Kidney epithelial cell (primary cell): ENCODE data around the gene SUDS3. TPM values are rescaled to one million over a fixed set of nuclear protein-coding genes. Genes with fewer than 3 reads are reported as not detected.
A peak's percentile ranks its signal among the peaks of the same experiment; 100 is the strongest.

Experiments
- DNase-seq: peaks from one replicate; pipeline ENCODE4 v3.0.0-alpha.2; 2010; ENCODE audit warnings: low read depth
- H3K27me3 ChIP-seq: 2 replicates; pipeline ENCODE4 v1.6.0; 2011; ENCODE audit warnings: low read length; ENCODE audit not compliant: control insufficient read depth, insufficient read depth
- H3K36me3 ChIP-seq: 2 replicates; pipeline ENCODE4 v1.5.1; 2011; ENCODE audit warnings: low read length; ENCODE audit not compliant: control insufficient read depth, insufficient read depth
- H3K4me3 ChIP-seq: 2 replicates; pipeline ENCODE4 v1.5.1; 2011; ENCODE audit warnings: low read depth, mild to moderate bottlenecking, control low read depth, low read length
- CTCF ChIP-seq: IDR thresholded peaks from 2 replicates; pipeline ENCODE4 v1.5.1; 2011; ENCODE audit warnings: mild to moderate bottlenecking, moderate library complexity, low read length, control low read depth, inconsistent platforms; ENCODE audit not compliant: insufficient read depth, poor library complexity, severe bottlenecking
- total RNA-seq: library from RNA; depleted of rRNA; stranded (reverse); fragments of >200 nt; gene quantifications from 2 replicates; pipeline ENCODE4 v1.2.3, GENCODE V29; 2015

The SUDS3 gene
- total RNA-seq, 1 donor from 2014 or later, result 30.5 TPM

GRCh38 chr12:118374909-118375308, 1.4 kb upstream of the SUDS3 start:
- peaks cover 2% of the 10 kb centered on the region for H3K36me3 ChIP-seq
- DNase-seq, result no peak
- TF ChIP-seq CTCF, result no peak
- no peak overlapping the region for H3K4me3 ChIP-seq
- H3K27me3 ChIP-seq, result no peaks in the 10 kb centered on the region

DNA sequence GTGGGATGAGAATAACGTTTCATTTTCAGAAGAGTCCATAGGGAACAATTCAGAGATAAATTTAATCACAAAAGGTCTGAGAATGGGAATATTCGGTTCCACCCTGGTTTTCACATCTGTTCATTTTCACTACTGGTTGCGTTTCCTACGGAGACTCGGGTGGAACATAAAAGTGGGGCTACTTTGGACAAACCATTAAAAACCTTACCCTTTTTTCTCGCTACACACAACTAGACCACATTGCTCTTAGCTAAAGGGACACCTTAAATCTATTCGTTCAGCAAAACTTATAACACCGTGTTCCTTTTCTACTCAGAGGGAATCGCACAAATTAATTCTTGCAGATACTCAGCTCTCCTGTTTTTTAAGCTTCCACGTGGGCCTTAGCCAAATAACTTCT, 1.0 kb upstream of the SUDS3 start:
- H3K4me3 ChIP-seq, result no peak overlapping the region
- H3K27me3 ChIP-seq, result no peaks in the 10 kb centered on the region
- H3K36me3 ChIP-seq, result peaks cover 2% of the 10 kb centered on the region
- no peak for DNase-seq
- no peak for TF ChIP-seq CTCF

DNA sequence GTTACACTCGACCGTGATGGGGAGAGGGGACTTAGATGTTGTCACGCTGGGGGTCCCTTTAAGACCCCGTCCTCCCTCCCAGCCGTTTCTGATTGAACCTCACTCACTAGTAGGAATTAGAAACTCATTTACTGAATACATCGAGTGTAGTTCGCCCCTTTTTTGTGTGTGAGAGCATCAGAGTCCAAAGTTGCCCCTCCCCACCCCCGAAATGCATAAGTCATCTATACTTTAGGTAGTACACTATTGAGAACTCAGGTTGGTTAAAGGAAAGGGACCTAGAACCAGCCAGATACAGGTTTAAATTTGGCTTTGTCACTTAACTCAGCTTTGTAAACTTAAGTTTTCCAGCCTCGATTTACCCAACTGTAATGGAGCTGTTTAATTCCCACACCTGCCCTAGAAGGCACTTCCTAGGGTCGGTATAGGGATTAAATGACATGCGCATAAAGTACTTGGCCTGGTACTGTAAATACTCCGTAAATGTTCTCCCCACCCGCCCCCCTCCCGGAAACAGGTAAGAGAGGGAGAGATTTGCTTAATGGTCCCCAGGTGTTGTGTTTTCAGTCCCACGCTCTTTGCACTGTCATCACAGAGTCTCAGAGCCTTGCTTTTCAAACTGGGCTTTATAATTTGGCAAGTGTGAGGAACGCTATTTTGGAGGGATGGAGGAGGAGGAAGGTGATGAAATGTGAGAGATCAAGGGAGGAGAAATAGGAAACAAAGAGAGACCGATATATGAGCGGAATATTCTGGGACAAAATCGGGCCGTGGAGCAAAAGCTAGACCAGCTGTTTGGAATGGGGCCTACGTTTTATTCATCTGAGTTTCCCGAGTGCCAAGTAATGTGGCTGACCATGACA, 897 bp downstream of the SUDS3 start:
- H3K36me3 ChIP-seq, result peaks cover 2% of the 10 kb centered on the region
- no peak for TF ChIP-seq CTCF
- no peaks in the 10 kb centered on the region for H3K27me3 ChIP-seq
- DNase-seq, result no peak
- H3K4me3 ChIP-seq, result peak overlapping the region; percentile 90

- Histone ChIP-seq H3K36me3 (peaks cover 2% of the 10 kb centered on the region), H3K4me3 (peak overlapping the region; percentile 90), H3K27me3 (no peaks in the 10 kb centered on the region)
- TF ChIP-seq CTCF, result peak; percentile 98
- DNase-seq, result no peak
Observed at GRCh38 chr12:118377884-118378470, 1.6 kb downstream of the SUDS3 start.

DNA sequence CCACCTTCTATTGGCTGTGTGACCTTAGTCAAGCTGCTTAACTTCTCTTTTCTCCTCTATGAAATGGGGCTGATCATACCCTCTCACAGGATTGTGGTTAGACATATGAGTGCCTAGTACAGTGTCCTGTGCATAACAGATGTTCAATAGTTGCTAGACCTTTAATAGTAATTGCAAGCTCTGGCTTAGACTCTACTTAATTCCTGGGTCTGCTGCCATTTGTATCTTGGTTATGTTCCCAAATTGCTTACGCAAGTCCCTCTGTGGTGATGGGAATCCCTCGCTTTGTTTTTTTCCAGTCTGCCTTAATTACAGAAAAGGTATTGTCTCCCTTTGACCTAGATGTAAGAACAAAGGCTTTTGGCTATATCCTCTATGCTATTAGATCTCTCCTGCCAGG, 15.1 kb downstream of the SUDS3 start:
- no peak for DNase-seq
- Histone ChIP-seq H3K36me3 (no peaks in the 10 kb centered on the region), H3K27me3 (no peaks in the 10 kb centered on the region), H3K4me3 (no peak overlapping the region)
- no peak for TF ChIP-seq CTCF
